ENCODE measurements around the gene C9orf43. TPM values are rescaled to one million over a fixed set of nuclear protein-coding genes. Genes with fewer than 3 reads are reported as not detected.
"Not testable (repeated sequence)": the region's sequence is repeated elsewhere in the genome, so short reads cannot be mapped to it uniquely, and the experiment has no call there.

The C9orf43 gene
- total RNA-seq, 1 experiment from 2014 or later = 0.40 TPM

GRCh38 chr9:113380869-113381378, 29.6 kb upstream of the C9orf43 start:
- DNase-seq (ENCODE audit: extremely low read depth, low read depth) = no peak

- not testable (repeated sequence) for DNase-seq (ENCODE audit: extremely low read depth, low read depth)
Observed at GRCh38 chr9:113381441-113381840, 29.1 kb upstream of the C9orf43 start.

- DNase-seq (ENCODE audit: extremely low read depth, low read depth) = no peak
Observed at GRCh38 chr9:113381909-113382411, 28.6 kb upstream of the C9orf43 start.

GRCh38 chr9:113386571-113387393, 23.8 kb upstream of the C9orf43 start:
- no peak for DNase-seq (ENCODE audit: extremely low read depth, low read depth)

GRCh38 chr9:113387560-113388230, 22.9 kb upstream of the C9orf43 start:
- no peak for DNase-seq (ENCODE audit: extremely low read depth, low read depth)

GRCh38 chr9:113388833-113389232, 21.7 kb upstream of the C9orf43 start:
- DNase-seq (ENCODE audit: extremely low read depth, low read depth) = no peak

GRCh38 chr9:113389451-113389850, 21.1 kb upstream of the C9orf43 start:
- no peak for DNase-seq (ENCODE audit: extremely low read depth, low read depth)

GRCh38 chr9:113390192-113390960, 20.2 kb upstream of the C9orf43 start:
- no peak for DNase-seq (ENCODE audit: extremely low read depth, low read depth)

- no peak for DNase-seq (ENCODE audit: extremely low read depth, low read depth)
Observed at GRCh38 chr9:113391917-113392316, 18.6 kb upstream of the C9orf43 start.

GRCh38 chr9:113393281-113393680, 17.3 kb upstream of the C9orf43 start:
- no peak for DNase-seq (ENCODE audit: extremely low read depth, low read depth)

GRCh38 chr9:113395000-113395861, 15.3 kb upstream of the C9orf43 start:
- DNase-seq (ENCODE audit: extremely low read depth, low read depth) = no peak

- DNase-seq (ENCODE audit: extremely low read depth, low read depth) = no peak
Observed at GRCh38 chr9:113397203-113397631, 13.3 kb upstream of the C9orf43 start.

GRCh38 chr9:113398796-113399195, 11.8 kb upstream of the C9orf43 start:
- no peak for DNase-seq (ENCODE audit: extremely low read depth, low read depth)

GRCh38 chr9:113399646-113400200, 10.8 kb upstream of the C9orf43 start:
- no peak for DNase-seq (ENCODE audit: extremely low read depth, low read depth)

GRCh38 chr9:113401027-113401792, 9.3 kb upstream of the C9orf43 start, which contains the start of gene ALAD:
Gene ALAD (minus strand): TSS chr9:113401284. CDS start chr9:113393559, 7,725 bp downstream.
- peak; percentile 98 for DNase-seq (ENCODE audit: extremely low read depth, low read depth)

- no peak for DNase-seq (ENCODE audit: extremely low read depth, low read depth)
Observed at GRCh38 chr9:113403646-113404045, 6.9 kb upstream of the C9orf43 start.

- not testable (repeated sequence) for DNase-seq (ENCODE audit: extremely low read depth, low read depth)
Observed at GRCh38 chr9:113406353-113406752, 4.2 kb upstream of the C9orf43 start.

GRCh38 chr9:113406873-113407511, 3.6 kb upstream of the C9orf43 start:
- peak; percentile 62 for DNase-seq (ENCODE audit: extremely low read depth, low read depth)

All from NCI-H460 (cell line).